Esophagus muscularis mucosa (tissue), 4 donors: ENCODE results near the gene FGD6. TPM values are rescaled to one million over a fixed set of nuclear protein-coding genes. Genes with fewer than 3 reads are reported as not detected.

Source experiments
- DNase-seq: peaks from one replicate; pipeline ENCODE4 v3.0.0-alpha.2; 2017; ENCODE audit errors: extremely low spot score
- H3K27ac ChIP-seq, 4 donors: fragments of 200-600 bp; sonication (generic); replicated peaks in 1 of 4; 1 replicate in 3 of 4; 2 replicates in 1 of 4; pipeline ENCODE4 v1.5.1; 2016 to 2019; ENCODE audit warnings: mild to moderate bottlenecking in 1 of 4
- H3K27me3 ChIP-seq, 4 donors: fragments of 200-600 bp; sonication (generic); one replicate each; pipeline versions ENCODE4 v1.5.1 to v1.6.0; 2016 to 2019
- H3K36me3 ChIP-seq, 4 donors: fragments of 200-600 bp; sonication (generic); one replicate each; pipeline ENCODE4 v1.5.1; 2016 to 2019
- H3K4me1 ChIP-seq, 4 donors: fragments of 200-600 bp; sonication (generic); one replicate each; pipeline ENCODE4 v1.5.1; 2016 to 2019
- H3K4me3 ChIP-seq, 4 donors: fragments of 200-600 bp; sonication (generic); 1 replicate in 2 of 4; 2 replicates in 2 of 4; pipeline ENCODE4 v1.5.1; 2016 to 2019; ENCODE audit warnings: mild to moderate bottlenecking in 4 of 4, moderate library complexity in 1 of 4
- H3K9me3 ChIP-seq, 4 donors: fragments of 200-600 bp; sonication (generic); 1 replicate in 3 of 4; 2 replicates in 1 of 4; pipeline ENCODE4 v1.5.1; 2016 to 2019
- EP300 ChIP-seq: sonication (generic); formaldehyde crosslinking; IDR thresholded peaks from one replicate; pipeline ENCODE4 v1.6.1; 2017; ENCODE audit warnings: antibody characterized with exemption
- POLR2A ChIP-seq: fragments of 450-650 bp; IDR thresholded peaks from one replicate; pipeline ENCODE4 v1.6.1; 2017; ENCODE audit warnings: antibody characterized with exemption, moderate library complexity, mild to moderate bottlenecking, low read depth
- POLR2AphosphoS5 ChIP-seq, 2 donors: sonication (generic); formaldehyde crosslinking; IDR thresholded peaks; one replicate each; pipeline ENCODE4 v1.6.1; 2017; ENCODE audit warnings: antibody characterized with exemption in 2 of 2
- WGBS: methylation state at CpG from one replicate; pipeline ENCODE4 v1.1.5; 2018; 5-methylcytosine and 5-hydroxymethylcytosine counted together
- intact Hi-C: fragments of 100-400 bp; cut with DNase I; formaldehyde crosslinking; loops from one replicate; pipeline ENCODE4 v1.15.1; 2023
- total RNA-seq, 4 donors: library from RNA; depleted of rRNA; stranded (reverse); fragments of >200 nt; gene quantifications; one replicate each; pipeline versions ENCODE4 v1.1.0 to v1.2.1, GENCODE V29; 2016
- TF ChIP-seq, protein P1 (sequence below), 3 experiments: fragments of 200-600 bp in 2 of 3; fragments of 450-650 bp in 1 of 3; sonication (generic) in 2 of 3; IDR thresholded peaks; one replicate each; pipeline ENCODE4 v1.5.1; 2017 to 2019; ENCODE audit warnings: antibody characterized with exemption in 3 of 3, mild to moderate bottlenecking in 2 of 3, moderate library complexity in 1 of 3

The FGD6 gene
- total RNA-seq, 4 donors from 2014 or later, result 30.5 to 48.6 (median 37.3) TPM

DNA sequence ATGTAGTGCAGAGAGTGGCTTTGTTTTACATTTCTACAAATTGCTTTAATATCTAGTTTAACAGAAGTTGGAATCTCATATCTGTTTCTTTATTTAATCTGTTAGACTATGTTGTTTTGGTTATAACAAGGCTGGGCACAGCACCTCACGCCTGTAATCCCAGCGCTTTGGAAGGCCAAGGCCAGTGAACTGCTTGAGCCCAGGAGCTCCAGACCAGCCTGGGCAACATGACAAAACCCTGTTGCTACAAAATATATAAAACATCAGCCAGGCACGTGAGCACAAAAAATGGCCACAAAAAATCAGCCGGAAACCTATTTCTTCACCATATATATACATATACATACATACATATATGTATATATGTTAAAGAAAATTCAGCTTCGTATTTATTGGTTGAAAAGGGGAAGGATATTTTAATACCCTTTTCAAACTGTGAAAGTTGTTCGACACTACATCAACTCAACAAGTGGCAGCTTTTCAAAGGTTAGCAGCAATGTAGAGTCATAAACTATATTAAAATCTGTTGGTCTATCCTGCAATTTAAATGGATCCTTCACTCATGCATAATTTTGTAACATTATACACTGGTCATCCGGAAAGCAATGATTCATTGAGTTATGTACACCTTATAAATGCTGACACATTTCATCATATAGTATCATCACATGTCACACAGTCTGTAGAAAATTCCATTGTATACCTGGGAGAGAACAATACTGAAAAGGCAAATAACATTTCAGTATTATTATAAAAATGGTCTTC lies 151.0 kb downstream of the FGD6 start:
- H3K36me3 ChIP-seq, result peaks cover 25 to 61% (median 56%) of the 10 kb centered on the region in 4 donors
- no peaks in the 10 kb centered on the region for H3K9me3 ChIP-seq
- H3K27me3 ChIP-seq, result no peaks in the 10 kb centered on the region
- intact Hi-C loops, result no loop called here
- 93% methylated on average over 7 of the region's 7 CpGs for WGBS
- peaks cover 0 to 32% (median 10%) of the 10 kb centered on the region in 4 donors for H3K4me1 ChIP-seq
- TF ChIP-seq, protein P1, sequence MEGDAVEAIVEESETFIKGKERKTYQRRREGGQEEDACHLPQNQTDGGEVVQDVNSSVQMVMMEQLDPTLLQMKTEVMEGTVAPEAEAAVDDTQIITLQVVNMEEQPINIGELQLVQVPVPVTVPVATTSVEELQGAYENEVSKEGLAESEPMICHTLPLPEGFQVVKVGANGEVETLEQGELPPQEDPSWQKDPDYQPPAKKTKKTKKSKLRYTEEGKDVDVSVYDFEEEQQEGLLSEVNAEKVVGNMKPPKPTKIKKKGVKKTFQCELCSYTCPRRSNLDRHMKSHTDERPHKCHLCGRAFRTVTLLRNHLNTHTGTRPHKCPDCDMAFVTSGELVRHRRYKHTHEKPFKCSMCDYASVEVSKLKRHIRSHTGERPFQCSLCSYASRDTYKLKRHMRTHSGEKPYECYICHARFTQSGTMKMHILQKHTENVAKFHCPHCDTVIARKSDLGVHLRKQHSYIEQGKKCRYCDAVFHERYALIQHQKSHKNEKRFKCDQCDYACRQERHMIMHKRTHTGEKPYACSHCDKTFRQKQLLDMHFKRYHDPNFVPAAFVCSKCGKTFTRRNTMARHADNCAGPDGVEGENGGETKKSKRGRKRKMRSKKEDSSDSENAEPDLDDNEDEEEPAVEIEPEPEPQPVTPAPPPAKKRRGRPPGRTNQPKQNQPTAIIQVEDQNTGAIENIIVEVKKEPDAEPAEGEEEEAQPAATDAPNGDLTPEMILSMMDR (IDR thresholded peaks at IDR 0.05), result no peak
- TF ChIP-seq POLR2AphosphoS5 (IDR thresholded peaks at IDR 0.05) (no peak), POLR2A (no peak), EP300 (no peak)
- no peak overlapping the region for H3K27ac ChIP-seq
- DNase-seq, result no peak
- H3K4me3 ChIP-seq, result no peak overlapping the region

DNA sequence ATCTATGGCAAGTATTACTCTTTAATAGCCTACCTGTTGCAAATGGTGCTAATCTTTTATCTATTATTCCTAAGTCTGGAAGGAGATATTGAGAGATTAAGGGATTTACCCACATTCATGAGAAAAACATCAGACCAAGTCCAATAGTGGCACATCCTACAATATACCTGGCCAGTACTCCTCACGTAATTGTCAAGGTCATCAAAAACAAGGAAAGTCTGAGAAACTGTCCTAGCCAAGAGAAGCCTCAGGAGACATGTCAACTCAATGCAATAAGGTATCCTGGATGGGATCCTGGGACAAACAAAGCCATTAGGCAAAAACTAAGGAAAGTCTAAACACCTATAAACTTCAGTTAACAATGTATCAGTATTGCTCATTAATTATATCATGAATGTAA lies 156.3 kb downstream of the FGD6 start:
- intact Hi-C loops, result no loop called here
- TF ChIP-seq POLR2A (no peak), POLR2AphosphoS5 (IDR thresholded peaks at IDR 0.05) (no peak), EP300 (no peak)
- TF ChIP-seq, protein P1 (IDR thresholded peaks at IDR 0.05), result no peak
- Histone ChIP-seq H3K27ac (no peak overlapping the region), H3K4me3 (no peak overlapping the region), H3K4me1 (no peaks in the 10 kb centered on the region), H3K27me3 (no peaks in the 10 kb centered on the region), H3K36me3 (peaks cover 46 to 98% (median 92%) of the 10 kb centered on the region in 4 donors), H3K9me3 (no peaks in the 10 kb centered on the region)
- WGBS, result 100% methylated on average over 1 of the region's 1 CpG
- DNase-seq, result no peak

DNA sequence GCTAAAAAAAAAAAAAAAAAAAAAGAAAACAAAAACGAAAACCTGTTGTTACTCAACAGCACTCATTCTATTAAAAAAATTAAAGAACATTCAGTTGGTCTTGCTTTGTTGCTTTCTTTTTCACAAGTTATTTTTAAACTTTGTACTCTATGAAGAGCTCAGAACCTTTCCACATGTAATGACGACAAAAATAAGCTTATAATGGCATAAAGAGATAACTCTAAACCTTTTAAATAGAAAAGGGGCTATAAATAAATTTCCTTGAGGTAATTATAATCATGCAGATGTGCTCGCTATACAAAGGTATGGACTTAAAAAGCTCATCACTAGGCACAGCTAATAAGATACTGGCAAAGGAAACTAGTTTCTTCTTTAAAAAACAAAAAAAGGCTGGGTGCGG lies 157.3 kb downstream of the FGD6 start:
- no peak overlapping the region for H3K4me3 ChIP-seq
- peaks cover 0 to 7% (median 5%) of the 10 kb centered on the region in 4 donors for H3K4me1 ChIP-seq
- intact Hi-C loops, result no loop called here
- H3K27ac ChIP-seq, result no peak overlapping the region
- 92% methylated on average over 4 of the region's 4 CpGs for WGBS
- no peaks in the 10 kb centered on the region for H3K27me3 ChIP-seq
- no peak for DNase-seq
- no peaks in the 10 kb centered on the region for H3K9me3 ChIP-seq
- H3K36me3 ChIP-seq, result peaks cover 50 to 98% (median 88%) of the 10 kb centered on the region in 4 donors
- TF ChIP-seq POLR2AphosphoS5 (IDR thresholded peaks at IDR 0.05), result no peak
- no peak for TF ChIP-seq EP300

DNA sequence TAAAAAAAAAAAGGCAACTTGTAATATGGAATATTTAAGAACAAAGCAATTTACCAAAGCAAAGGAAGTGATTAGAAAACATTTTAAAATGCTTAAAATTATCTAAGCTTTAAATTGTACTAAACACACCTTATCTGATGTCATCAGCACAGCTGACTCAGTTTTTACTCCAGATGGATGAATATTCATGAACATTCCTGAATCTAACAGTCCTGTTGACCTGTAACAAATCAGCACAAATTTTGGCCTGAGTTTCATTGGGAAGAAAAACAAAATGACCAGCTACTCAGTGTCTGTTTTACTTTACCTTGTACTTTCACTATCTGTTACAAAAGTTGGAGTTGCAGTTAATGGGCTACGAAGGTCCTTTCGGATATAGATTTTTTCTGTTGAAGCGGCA lies 159.8 kb downstream of the FGD6 start:
- no peak overlapping the region for H3K4me3 ChIP-seq
- peaks cover 0 to 18% (median 14%) of the 10 kb centered on the region in 4 donors for H3K4me1 ChIP-seq
- TF ChIP-seq, protein P1 (IDR thresholded peaks at IDR 0.05), result no peak
- TF ChIP-seq POLR2A (no peak), POLR2AphosphoS5 (IDR thresholded peaks at IDR 0.05) (no peak), EP300 (no peak)
- H3K36me3 ChIP-seq, result peaks cover 45 to 84% (median 74%) of the 10 kb centered on the region in 4 donors
- no peaks in the 10 kb centered on the region for H3K27me3 ChIP-seq
- H3K9me3 ChIP-seq, result no peaks in the 10 kb centered on the region
- intact Hi-C loops, result no loop called here
- 98% methylated on average over 3 of the region's 3 CpGs for WGBS
- DNase-seq, result no peak
- no peak overlapping the region for H3K27ac ChIP-seq

DNA sequence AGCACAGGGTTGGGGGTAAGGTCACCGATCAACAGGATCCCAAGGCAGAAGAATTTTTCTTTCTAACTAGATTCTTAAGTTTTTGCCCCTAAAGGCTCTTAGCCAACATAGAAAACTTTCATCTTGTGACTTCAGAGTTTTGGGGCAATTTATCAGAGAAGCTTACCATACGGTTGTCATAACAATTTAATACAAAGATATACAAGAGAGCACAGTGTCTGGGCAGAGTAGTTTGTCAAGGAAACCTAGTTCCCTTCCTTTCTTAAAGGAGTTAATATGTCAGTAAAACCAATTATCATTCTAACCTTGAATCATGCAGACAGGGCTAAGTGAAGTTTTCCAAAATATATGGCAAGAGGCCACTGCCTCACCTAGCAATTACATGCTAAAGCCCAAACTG lies 162.2 kb downstream of the FGD6 start:
- 56% methylated on average over 2 of the region's 2 CpGs for WGBS
- Histone ChIP-seq H3K36me3 (peaks cover 36 to 80% (median 71%) of the 10 kb centered on the region in 4 donors), H3K27me3 (no peaks in the 10 kb centered on the region), H3K27ac (no peak overlapping the region), H3K4me1 (peaks cover 0 to 18% (median 14%) of the 10 kb centered on the region in 4 donors), H3K9me3 (no peaks in the 10 kb centered on the region), H3K4me3 (no peak overlapping the region)
- DNase-seq, result no peak
- intact Hi-C loops, result no loop called here
- TF ChIP-seq POLR2A (no peak), EP300 (no peak), POLR2AphosphoS5 (IDR thresholded peaks at IDR 0.05) (no peak)
- TF ChIP-seq, protein P1 (IDR thresholded peaks at IDR 0.05), result no peak
